Endothelial cell (in vitro differentiated cells): ENCODE data around the gene LRRC38. TPM values are rescaled to one million over a fixed set of nuclear protein-coding genes. Genes with fewer than 3 reads are reported as not detected.

ENCODE experiments used
- DNase-seq: peaks from one replicate; pipeline ENCODE4 v3.0.0; 2021; ENCODE audit warnings: low spot score
- H3K27ac Mint-ChIP-seq: one replicate; pipeline ENCODE4 v1.8.0; 2021; ENCODE audit warnings: mixed read lengths, inconsistent platforms; ENCODE audit not compliant: unreplicated experiment
- H3K27me3 Mint-ChIP-seq: one replicate; pipeline ENCODE4 v1.8.0; 2021; ENCODE audit warnings: mild to moderate bottlenecking, moderate library complexity, mixed read lengths, inconsistent platforms; ENCODE audit not compliant: unreplicated experiment
- H3K36me3 Mint-ChIP-seq: one replicate; pipeline ENCODE4 v1.8.0; 2021; ENCODE audit warnings: mild to moderate bottlenecking, low read depth, mixed read lengths, inconsistent platforms; ENCODE audit not compliant: unreplicated experiment
- H3K4me1 Mint-ChIP-seq: one replicate; pipeline ENCODE4 v1.8.0; 2021; ENCODE audit warnings: mild to moderate bottlenecking, mixed read lengths, inconsistent platforms; ENCODE audit not compliant: unreplicated experiment
- H3K4me3 Mint-ChIP-seq: one replicate; pipeline ENCODE4 v1.8.0; 2021; ENCODE audit warnings: mild to moderate bottlenecking, mixed read lengths, inconsistent platforms; ENCODE audit not compliant: unreplicated experiment
- H3K9me3 Mint-ChIP-seq: one replicate; pipeline ENCODE4 v1.8.0; 2021; ENCODE audit warnings: mixed read lengths, inconsistent platforms; ENCODE audit not compliant: unreplicated experiment
- total RNA-seq: library from RNA; stranded (reverse); fragmentation: NEBNext Ultra II Directional; extraction: Animal tissue kit (Norgen Biotek cat#: 25700); gene quantifications from one replicate; pipeline ENCODE4 v1.2.1, GENCODE V29; 2021; ENCODE audit not compliant: unreplicated experiment
- TF ChIP-seq, protein P1 (sequence below): fragments of 200-600 bp; sonication (generic); IDR thresholded peaks from one replicate; pipeline ENCODE4 v1.5.0; 2021; ENCODE audit warnings: antibody characterized with exemption; ENCODE audit not compliant: unreplicated experiment

Gene LRRC38
- total RNA-seq, 1 donor from 2014 or later, result not detected

DNA sequence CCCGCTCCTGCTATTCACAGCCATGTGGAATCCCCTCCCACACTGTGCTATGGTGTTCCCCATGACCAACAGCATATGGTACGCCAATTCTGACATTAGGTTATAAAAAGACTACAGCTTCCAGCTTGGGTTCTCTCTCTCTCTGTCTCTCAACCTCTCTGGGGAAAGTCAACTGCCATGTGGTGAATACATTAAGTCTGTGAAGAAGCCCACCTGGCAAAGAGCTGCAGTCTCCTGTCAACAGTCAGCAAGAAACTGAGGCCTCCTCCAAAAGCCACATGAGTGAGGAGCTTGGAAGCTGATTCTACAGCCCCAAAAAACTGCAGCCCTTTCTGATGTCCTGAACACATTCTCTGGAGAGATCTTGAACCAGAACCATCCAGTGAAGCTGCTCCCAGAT lies 25.0 kb upstream of the LRRC38 start:
- no peak for DNase-seq
- no peaks in the 10 kb centered on the region for H3K9me3 Mint-ChIP-seq
- H3K4me1 Mint-ChIP-seq, result no peaks in the 10 kb centered on the region
- no peak overlapping the region for H3K27ac Mint-ChIP-seq
- TF ChIP-seq, protein P1, sequence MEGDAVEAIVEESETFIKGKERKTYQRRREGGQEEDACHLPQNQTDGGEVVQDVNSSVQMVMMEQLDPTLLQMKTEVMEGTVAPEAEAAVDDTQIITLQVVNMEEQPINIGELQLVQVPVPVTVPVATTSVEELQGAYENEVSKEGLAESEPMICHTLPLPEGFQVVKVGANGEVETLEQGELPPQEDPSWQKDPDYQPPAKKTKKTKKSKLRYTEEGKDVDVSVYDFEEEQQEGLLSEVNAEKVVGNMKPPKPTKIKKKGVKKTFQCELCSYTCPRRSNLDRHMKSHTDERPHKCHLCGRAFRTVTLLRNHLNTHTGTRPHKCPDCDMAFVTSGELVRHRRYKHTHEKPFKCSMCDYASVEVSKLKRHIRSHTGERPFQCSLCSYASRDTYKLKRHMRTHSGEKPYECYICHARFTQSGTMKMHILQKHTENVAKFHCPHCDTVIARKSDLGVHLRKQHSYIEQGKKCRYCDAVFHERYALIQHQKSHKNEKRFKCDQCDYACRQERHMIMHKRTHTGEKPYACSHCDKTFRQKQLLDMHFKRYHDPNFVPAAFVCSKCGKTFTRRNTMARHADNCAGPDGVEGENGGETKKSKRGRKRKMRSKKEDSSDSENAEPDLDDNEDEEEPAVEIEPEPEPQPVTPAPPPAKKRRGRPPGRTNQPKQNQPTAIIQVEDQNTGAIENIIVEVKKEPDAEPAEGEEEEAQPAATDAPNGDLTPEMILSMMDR, result no peak
- no peaks in the 10 kb centered on the region for H3K36me3 Mint-ChIP-seq
- peaks cover 2% of the 10 kb centered on the region for H3K27me3 Mint-ChIP-seq
- no peak overlapping the region for H3K4me3 Mint-ChIP-seq

DNA sequence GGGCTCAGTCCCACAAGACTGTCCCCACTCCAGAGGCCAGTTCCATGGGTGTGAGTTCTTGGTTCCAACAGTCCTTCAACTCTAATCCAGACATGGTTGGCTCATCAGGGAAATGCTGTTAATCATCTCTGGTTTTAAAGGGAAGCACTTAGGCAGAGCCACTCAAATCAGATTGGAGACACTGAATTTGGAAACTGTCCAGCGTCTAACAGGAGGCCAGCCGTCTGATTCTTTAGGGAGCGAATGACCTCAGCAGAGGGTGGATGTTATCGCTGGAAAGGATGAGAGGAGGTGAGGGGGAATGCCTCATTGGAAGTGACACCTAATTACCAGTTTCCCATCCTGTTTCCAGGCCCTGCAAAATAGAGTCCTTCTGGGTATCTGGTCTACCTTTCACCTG lies 22.8 kb upstream of the LRRC38 start:
- no peak for DNase-seq
- Mint-ChIP-seq H3K4me3 (no peak overlapping the region), H3K4me1 (no peaks in the 10 kb centered on the region), H3K27ac (no peak overlapping the region), H3K9me3 (no peaks in the 10 kb centered on the region), H3K36me3 (no peaks in the 10 kb centered on the region), H3K27me3 (peaks cover 2% of the 10 kb centered on the region)
- TF ChIP-seq, protein P1, result no peak

DNA sequence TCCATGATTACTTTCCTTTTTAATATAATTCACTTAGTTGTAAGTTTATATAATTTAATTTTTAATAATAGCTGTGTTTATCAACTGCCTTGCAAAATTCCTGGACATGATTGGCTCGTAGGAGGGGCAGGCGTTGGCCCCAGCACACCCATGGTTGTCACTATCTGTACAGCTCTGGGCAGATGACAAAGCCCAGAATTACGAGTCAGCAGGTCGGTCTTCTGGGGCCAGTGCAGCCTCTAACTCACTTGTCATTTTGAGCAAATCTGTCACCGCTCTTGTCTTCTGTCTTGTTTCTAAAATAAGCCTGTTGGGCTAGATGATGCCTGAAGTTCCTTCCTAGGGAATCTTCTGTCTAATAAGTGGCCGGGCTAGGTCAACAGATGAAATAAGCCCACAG lies 21.4 kb upstream of the LRRC38 start:
- no peaks in the 10 kb centered on the region for H3K36me3 Mint-ChIP-seq
- TF ChIP-seq, protein P1, result no peak
- no peaks in the 10 kb centered on the region for H3K4me1 Mint-ChIP-seq
- H3K4me3 Mint-ChIP-seq, result no peak overlapping the region
- no peak overlapping the region for H3K27ac Mint-ChIP-seq
- no peak for DNase-seq
- H3K9me3 Mint-ChIP-seq, result no peaks in the 10 kb centered on the region
- peaks cover 2% of the 10 kb centered on the region for H3K27me3 Mint-ChIP-seq

DNA sequence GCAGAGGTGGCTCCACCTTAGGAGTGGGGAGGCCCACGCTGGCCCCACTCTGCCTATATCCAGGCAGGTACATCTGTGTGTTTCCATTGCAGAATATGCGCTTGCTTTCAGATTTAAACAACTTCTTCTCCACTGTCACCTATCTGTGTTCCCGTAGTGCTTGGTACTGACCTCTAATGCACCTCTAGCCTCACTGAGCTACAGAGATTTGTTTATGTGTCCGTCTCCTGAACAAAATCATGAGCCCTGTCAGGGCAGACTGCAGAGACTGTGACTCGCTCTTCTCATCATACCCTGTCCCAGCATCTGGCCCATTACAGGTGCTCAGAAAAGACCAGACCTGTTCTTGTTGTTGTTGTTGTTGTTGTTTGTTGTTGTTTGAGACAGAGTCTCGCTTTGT lies 14.5 kb upstream of the LRRC38 start:
- Mint-ChIP-seq H3K27me3 (peaks cover 2% of the 10 kb centered on the region), H3K4me3 (no peak overlapping the region), H3K4me1 (no peaks in the 10 kb centered on the region), H3K9me3 (no peaks in the 10 kb centered on the region), H3K36me3 (no peaks in the 10 kb centered on the region), H3K27ac (no peak overlapping the region)
- TF ChIP-seq, protein P1, result no peak
- DNase-seq, result no peak

DNA sequence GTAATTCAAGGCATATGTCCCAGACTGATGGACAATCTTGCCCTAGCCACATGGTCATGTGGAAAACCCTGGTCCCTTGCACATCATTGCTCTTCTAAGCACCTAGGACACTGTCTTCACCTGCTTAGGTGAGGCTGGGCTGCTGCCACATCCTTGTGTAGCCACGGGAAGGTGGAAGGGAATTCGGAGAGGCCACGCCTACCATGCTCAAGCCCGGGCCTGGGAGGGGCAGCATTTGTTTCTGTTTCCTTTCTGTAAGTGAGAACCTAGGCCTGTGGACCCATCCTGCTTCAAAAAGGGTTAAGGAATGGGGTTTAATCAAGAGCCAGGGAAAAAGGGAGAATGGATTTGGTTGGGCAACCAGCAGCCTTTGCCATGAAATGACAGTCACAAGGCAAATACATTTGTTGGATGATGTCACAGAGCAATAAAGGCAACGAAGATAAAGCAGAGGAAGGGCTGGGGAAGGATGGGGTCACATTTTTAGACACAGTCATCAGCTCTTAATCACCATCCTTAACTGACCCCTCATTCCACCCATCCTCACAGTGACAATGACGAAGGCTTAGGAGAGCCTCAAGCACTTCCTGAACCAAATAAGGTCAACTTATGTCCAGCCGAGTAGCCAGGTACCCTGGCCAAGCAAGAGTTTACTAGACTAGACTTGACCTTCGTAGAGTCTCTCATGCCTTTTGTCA lies 10.1 kb upstream of the LRRC38 start:
- Mint-ChIP-seq H3K27me3 (peaks cover 4% of the 10 kb centered on the region), H3K36me3 (no peaks in the 10 kb centered on the region), H3K27ac (no peak overlapping the region), H3K4me1 (no peaks in the 10 kb centered on the region), H3K4me3 (no peak overlapping the region), H3K9me3 (no peaks in the 10 kb centered on the region)
- DNase-seq, result no peak
- TF ChIP-seq, protein P1, result no peak
